PFSK-1 (cell line): ENCODE data around the gene AUTS2.

ENCODE experiments used
- FOXP2 ChIP-seq: optimal IDR thresholded peaks from 2 replicates; pipeline ENCODE3; 2011; ENCODE audit warnings: borderline replicate concordance, control low read depth, inconsistent platforms; ENCODE audit not compliant: insufficient read depth; ENCODE audit errors: extremely low read length, extremely low read depth
- POLR2AphosphoS5 ChIP-seq: IDR thresholded peaks from 2 replicates; pipeline ENCODE4 v1.6.1; 2012; ENCODE audit warnings: low read depth, mild to moderate bottlenecking, control low read depth, low read length, moderate library complexity
- SIN3A ChIP-seq: IDR thresholded peaks from 2 replicates; pipeline ENCODE4 v1.6.1; 2012; ENCODE audit warnings: mild to moderate bottlenecking, low read length, moderate library complexity, borderline replicate concordance; ENCODE audit not compliant: insufficient read depth
- TAF1 ChIP-seq: IDR thresholded peaks from 2 replicates; pipeline ENCODE4 v1.6.1; 2012; ENCODE audit warnings: low read length, control low read depth, borderline replicate concordance; ENCODE audit not compliant: insufficient read depth
- TF ChIP-seq, protein P1 (sequence below), 2 experiments: IDR thresholded peaks; 2 replicates each; pipeline versions ENCODE4 v1.6.1 to v1.8.0; 2011 to 2012; ENCODE audit warnings: low read depth in 2 of 2, low read length in 2 of 2, control low read depth in 1 of 2, inconsistent platforms in 1 of 2, mild to moderate bottlenecking in 1 of 2, moderate library complexity in 1 of 2; ENCODE audit not compliant: insufficient read depth in 1 of 2

AUTS2 gene

DNA sequence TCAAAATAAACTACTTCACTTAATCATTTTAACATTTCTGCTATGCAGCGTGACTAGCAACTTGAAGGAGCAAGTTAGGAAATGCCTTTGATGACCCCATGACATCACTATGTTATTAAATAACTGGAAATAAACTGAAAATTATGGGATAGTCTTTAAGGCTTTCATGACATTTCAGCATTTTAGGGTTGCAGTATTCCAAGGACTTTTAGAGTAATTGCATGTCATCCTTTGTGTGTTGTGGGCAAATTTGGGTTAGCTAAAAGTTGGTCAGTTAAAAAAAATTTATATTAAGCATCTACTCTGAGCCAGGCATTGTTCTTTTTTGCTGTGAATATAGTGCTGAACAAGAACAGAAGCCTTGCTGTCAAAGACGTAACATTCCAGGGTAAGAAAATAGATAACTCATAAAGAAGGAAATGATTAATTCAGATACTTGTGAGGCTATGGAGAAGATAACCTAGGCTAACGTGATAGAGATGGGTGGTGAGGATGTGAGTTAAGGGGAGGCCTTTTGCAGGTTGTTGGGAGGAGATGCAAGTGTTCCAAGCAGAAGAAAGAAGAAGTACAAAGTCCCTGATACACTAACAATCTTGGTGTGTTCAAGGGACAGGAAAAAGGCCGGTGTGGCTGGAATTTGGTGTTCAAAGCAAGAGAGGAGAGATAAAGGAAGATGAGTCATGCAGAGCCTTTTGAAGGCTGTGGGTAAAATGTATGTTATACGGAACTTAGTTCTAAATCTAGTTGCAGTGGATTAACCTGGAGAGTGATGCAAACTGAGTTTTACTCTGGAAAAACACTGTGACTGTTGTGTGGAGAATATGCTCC, 610.2 kb downstream of the AUTS2 start:
- TF ChIP-seq SIN3A, result no peak
- no peak for TF ChIP-seq FOXP2
- TF ChIP-seq POLR2AphosphoS5, result no peak
- TF ChIP-seq TAF1, result no peak

DNA sequence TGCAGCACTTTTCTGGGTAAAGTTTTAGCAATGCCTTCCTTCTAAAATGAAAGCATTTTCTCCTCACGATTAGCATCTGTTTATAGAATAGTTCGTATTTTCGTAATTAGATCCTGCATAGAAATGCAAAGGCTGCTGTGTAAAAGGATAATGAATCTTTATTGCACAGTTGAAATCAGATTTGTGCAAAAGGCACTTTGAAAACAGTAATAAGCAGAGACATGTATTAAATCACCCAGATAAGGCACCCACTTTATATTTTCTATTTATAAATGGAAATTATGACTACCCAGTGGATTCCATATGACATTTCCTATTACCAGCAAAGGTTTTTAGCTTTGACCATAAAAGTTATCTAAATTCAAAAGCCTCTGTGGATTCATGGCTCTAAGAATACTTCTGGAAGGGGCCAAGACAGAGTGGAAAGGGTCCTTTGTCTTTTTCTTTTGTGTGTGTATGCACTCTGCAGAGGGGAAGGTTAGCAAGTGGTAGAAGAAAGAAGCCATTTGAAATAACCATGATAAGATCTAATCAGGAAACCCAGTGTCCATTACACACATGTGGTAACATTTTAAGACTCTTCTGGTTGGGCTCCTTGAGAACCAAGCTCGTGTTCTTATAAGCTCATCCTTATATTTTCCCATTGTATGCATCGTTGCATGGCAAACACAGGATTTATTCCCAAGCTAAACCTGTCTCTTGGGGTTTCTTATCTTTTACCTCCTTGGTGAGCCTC, 612.1 kb downstream of the AUTS2 start:
- TF ChIP-seq FOXP2 (no peak), TAF1 (no peak), POLR2AphosphoS5 (no peak), SIN3A (no peak)
- TF ChIP-seq, protein P1, sequence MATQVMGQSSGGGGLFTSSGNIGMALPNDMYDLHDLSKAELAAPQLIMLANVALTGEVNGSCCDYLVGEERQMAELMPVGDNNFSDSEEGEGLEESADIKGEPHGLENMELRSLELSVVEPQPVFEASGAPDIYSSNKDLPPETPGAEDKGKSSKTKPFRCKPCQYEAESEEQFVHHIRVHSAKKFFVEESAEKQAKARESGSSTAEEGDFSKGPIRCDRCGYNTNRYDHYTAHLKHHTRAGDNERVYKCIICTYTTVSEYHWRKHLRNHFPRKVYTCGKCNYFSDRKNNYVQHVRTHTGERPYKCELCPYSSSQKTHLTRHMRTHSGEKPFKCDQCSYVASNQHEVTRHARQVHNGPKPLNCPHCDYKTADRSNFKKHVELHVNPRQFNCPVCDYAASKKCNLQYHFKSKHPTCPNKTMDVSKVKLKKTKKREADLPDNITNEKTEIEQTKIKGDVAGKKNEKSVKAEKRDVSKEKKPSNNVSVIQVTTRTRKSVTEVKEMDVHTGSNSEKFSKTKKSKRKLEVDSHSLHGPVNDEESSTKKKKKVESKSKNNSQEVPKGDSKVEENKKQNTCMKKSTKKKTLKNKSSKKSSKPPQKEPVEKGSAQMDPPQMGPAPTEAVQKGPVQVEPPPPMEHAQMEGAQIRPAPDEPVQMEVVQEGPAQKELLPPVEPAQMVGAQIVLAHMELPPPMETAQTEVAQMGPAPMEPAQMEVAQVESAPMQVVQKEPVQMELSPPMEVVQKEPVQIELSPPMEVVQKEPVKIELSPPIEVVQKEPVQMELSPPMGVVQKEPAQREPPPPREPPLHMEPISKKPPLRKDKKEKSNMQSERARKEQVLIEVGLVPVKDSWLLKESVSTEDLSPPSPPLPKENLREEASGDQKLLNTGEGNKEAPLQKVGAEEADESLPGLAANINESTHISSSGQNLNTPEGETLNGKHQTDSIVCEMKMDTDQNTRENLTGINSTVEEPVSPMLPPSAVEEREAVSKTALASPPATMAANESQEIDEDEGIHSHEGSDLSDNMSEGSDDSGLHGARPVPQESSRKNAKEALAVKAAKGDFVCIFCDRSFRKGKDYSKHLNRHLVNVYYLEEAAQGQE (IDR thresholded peaks at IDR 0.05; ENCODE audit: insufficient read depth in 1 of 2, low read depth in 2 of 2, low read length in 2 of 2), result no peak

DNA sequence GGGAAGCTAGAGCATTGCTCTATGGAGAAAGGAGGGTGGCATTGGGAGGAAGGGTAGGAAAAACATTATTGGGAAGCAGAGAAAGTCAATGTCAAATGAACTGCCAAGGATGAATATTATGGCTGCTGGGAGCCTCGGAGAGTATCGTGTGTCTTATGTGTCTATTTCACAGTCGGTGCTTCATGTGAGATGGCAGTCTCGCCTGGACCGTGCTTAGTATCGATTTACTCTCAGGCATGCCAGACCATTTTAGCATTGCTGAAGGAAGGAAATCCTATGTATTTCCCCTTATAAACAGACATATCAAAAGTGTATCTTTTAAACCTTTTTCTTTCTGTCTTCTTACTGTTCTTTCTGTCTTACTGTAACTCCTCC, 612.6 kb downstream of the AUTS2 start:
- no peak for TF ChIP-seq TAF1
- no peak for TF ChIP-seq FOXP2
- TF ChIP-seq, protein P1 (IDR thresholded peaks at IDR 0.05; ENCODE audit: insufficient read depth in 1 of 2, low read depth in 2 of 2, low read length in 2 of 2), result no peak
- no peak for TF ChIP-seq SIN3A
- TF ChIP-seq POLR2AphosphoS5, result no peak

DNA sequence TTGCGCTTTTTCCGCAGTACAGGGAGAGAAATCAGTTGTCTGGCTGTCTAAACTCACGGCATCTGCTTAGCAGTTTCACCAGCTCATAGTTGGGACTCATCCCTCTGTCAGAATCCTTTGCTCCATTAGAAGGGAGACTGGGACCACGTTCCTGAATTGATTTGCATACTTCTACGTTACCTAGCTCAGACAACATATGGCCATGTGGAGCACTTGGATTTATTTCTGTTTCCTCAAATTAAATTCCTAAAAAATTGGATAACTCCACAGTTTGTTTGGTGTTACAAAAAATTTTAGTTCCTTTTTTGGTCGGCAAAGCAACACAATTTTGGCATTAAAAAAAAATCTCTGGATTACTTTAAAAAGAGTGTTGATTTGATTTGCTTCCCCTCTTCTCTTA, 614.0 kb downstream of the AUTS2 start:
- no peak for TF ChIP-seq POLR2AphosphoS5
- TF ChIP-seq FOXP2, result no peak
- no peak for TF ChIP-seq TAF1
- TF ChIP-seq, protein P1 (IDR thresholded peaks at IDR 0.05; ENCODE audit: insufficient read depth in 1 of 2, low read depth in 2 of 2, low read length in 2 of 2), result no peak
- TF ChIP-seq SIN3A, result no peak

DNA sequence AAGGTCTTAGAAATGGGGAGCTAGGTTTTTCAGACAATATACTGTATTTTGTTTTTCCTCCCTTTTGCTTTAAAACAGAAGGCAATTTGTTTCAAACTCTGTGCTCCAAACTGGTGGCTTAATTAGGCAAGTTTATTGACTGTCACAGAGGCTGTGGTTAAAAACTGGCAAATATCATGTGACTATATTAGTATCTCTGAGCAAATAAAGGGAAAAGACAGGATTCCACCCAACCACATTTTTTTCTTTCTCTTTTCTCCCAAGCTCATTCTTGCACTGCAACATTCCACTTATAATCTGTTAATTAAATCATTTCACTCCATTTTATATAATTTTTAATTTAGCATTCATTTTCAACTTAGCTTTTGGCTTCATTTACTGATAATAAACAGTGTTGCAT, 615.8 kb downstream of the AUTS2 start:
- TF ChIP-seq TAF1 (no peak), SIN3A (no peak), POLR2AphosphoS5 (no peak), FOXP2 (no peak)
- TF ChIP-seq, protein P1 (IDR thresholded peaks at IDR 0.05; ENCODE audit: insufficient read depth in 1 of 2, low read depth in 2 of 2, low read length in 2 of 2), result no peak
